ENCODE measurements around the gene STRN4.

DNA sequence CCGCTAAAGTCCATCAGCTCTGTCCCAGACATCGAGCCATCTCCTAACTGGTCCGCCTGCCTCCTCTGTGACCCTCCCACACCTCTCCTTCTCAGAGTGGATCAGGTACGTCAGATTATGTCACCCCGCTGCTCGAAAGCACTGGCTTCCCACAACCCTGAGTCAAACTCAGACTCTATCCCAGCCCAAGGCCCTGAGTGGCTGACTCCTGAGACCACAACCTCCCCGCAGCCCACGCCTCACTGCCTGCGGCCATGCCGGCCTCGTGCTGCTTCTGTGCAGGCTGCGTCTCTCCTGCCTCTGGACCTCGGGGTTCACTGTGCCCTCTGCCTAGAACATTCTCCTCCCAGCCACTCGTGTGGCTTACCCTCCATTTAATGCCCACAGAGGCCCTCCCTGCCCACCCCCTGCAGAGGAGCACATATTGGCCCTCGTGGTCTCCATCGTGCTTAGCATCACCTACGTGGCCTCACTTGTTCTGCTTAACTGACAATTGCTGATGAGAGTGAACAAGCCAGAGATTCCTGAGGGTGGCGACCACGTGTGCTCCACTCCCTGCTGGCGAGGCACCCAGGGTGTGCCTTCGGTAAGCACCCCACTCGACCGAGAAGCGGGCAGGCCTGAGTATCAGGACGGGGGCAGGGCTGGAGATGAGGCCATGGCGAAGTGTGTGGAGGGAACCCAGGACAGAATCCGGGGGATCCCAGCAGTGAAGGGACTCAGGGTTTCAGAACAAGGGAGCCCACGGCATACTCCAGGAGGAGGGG lies 13.9 kb downstream of the STRN4 start:
- TF ChIP-seq EP300 (IDR thresholded peaks at IDR 0.05) (no peak), POLR2AphosphoS5 (IDR thresholded peaks at IDR 0.05) (no peak), POLR2A (IDR thresholded peaks at IDR 0.05) (no peak)
- TF ChIP-seq, protein P1, sequence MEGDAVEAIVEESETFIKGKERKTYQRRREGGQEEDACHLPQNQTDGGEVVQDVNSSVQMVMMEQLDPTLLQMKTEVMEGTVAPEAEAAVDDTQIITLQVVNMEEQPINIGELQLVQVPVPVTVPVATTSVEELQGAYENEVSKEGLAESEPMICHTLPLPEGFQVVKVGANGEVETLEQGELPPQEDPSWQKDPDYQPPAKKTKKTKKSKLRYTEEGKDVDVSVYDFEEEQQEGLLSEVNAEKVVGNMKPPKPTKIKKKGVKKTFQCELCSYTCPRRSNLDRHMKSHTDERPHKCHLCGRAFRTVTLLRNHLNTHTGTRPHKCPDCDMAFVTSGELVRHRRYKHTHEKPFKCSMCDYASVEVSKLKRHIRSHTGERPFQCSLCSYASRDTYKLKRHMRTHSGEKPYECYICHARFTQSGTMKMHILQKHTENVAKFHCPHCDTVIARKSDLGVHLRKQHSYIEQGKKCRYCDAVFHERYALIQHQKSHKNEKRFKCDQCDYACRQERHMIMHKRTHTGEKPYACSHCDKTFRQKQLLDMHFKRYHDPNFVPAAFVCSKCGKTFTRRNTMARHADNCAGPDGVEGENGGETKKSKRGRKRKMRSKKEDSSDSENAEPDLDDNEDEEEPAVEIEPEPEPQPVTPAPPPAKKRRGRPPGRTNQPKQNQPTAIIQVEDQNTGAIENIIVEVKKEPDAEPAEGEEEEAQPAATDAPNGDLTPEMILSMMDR (IDR thresholded peaks at IDR 0.05): no peak
